22Rv1 (cell line): ENCODE data around the gene NOP53.
A peak's percentile ranks its signal among the peaks of the same experiment; 100 is the strongest.
"Not testable (repeated sequence)": the region's sequence is repeated elsewhere in the genome, so short reads cannot be mapped to it uniquely, and the experiment has no call there.

Source experiments
- H3K27ac ChIP-seq: fragments of 450-650 bp; 2 replicates; pipeline ENCODE4 v1.5.1; 2017
- CTCF ChIP-seq: fragments of 450-650 bp; IDR thresholded peaks from 2 replicates; pipeline ENCODE4 v1.5.1; 2017; ENCODE audit warnings: mild to moderate bottlenecking
- ZFX ChIP-seq: fragments of 450-650 bp; IDR thresholded peaks from 2 replicates; pipeline ENCODE4 v1.6.1; 2017; ENCODE audit warnings: antibody characterized with exemption, borderline replicate concordance

NOP53 gene

DNA sequence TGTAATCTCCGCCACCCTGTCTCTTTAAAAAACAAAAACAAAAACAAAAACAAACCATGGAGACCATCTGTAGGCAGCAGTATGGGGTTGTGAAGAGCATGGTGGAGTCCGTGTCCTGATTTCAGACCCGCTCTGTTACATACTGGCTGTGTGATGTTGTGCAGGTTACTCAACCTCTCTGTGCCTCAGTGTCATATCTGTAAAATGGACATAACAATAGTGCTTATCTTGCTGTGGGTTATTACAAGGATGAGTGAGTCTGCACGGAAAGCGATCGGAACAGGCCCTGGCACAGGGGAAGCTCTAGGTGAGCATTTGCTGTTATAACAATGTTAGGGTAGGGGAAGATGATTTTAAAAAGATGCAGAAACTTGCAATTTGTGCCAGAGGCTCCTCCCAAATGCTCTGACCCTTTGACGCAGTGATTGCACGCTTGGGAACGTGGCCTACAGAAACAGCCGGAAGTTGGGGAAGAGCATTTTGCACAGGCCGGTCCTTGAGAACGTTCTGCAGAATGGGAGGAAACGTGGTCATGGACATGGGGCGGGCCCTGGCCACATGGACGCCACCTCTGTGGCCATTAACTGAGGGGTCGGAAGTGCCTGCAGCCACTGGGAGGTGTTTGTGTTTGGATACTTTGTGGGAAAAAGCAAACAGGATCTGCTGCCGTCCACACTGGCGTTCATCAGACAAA, 17.4 kb downstream of the NOP53 start:
- TF ChIP-seq CTCF (no peak), ZFX (no peak)
- H3K27ac ChIP-seq = no peak overlapping the region

GRCh38 chr19:47764705-47765104, 19.4 kb downstream of the NOP53 start:
- H3K27ac ChIP-seq = not testable (repeated sequence)

- TF ChIP-seq CTCF (peak; percentile 81), ZFX (no peak)
- H3K27ac ChIP-seq = no peak overlapping the region
Observed at GRCh38 chr19:47765523-47766358, 20.4 kb downstream of the NOP53 start.

GRCh38 chr19:47766359-47766620, 20.9 kb downstream of the NOP53 start:
- no peak for TF ChIP-seq ZFX
- no peak for TF ChIP-seq CTCF
- no peak overlapping the region for H3K27ac ChIP-seq

GRCh38 chr19:47766670-47767069, 21.3 kb downstream of the NOP53 start:
- H3K27ac ChIP-seq = no peak overlapping the region
- no peak for TF ChIP-seq CTCF
- TF ChIP-seq ZFX = no peak

GRCh38 chr19:47767349-47767748, 22.0 kb downstream of the NOP53 start:
- TF ChIP-seq CTCF (no peak), ZFX (no peak)
- no peak overlapping the region for H3K27ac ChIP-seq

- H3K27ac ChIP-seq = no peak overlapping the region
- TF ChIP-seq CTCF (no peak), ZFX (no peak)
Observed at GRCh38 chr19:47768604-47769003, 23.3 kb downstream of the NOP53 start.

GRCh38 chr19:47769534-47769933, 24.2 kb downstream of the NOP53 start:
- no peak for TF ChIP-seq ZFX
- TF ChIP-seq CTCF = no peak
- H3K27ac ChIP-seq = no peak overlapping the region

DNA sequence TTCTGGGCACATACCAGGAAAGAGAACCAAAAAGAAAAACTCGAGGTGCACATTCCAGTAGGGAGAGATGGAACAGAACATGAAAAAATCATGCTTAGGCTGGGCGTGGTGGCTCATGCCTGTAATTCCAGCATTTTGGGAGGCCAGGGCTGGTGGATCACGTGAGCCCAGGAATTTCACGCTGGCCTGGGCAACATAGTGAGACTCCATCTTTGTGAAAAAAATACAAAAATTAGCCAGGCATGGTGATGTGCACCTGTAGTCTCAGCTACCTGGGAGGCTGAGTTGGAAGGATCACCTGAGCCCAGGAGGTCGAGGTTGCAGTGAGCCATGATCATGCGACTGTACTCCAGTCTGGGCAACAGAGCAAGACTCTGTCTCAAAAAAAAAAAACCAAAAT, 25.9 kb downstream of the NOP53 start:
- H3K27ac ChIP-seq = not testable (repeated sequence)
